ENCODE measurements around the gene IPO5. TPM values are rescaled to one million over a fixed set of nuclear protein-coding genes. Genes with fewer than 3 reads are reported as not detected.

Gene IPO5
- total RNA-seq, 2 experiments from 2014 or later = 81.8 to 116 TPM

DNA sequence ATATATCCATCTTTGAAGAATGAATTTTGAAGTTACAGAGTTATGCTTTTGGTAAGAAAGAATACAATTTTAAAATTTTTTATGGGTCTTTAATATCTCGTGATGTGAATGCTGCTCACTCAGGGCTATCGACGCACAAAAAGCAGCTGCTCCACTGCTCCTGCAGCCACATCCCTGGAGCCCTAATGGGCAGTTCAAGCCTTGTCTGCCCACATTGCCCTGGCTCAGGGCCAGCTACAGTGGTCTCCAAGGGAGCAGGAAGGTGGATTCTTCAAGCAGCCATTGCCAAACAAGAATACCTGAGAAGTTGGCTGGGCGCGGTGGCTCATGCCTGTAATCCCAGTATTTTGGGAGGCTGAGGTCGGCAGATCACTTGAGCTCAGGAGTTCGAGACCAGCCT lies 85.8 kb downstream of the IPO5 start:
- H3K27ac ChIP-seq (ENCODE audit: low read depth, low read length, poor library complexity, severe bottlenecking) = no peak overlapping the region
- intact Hi-C loops (cut with micrococcal nuclease; ENCODE audit: unreplicated experiment) = no loop called here
- ChIA-PET CTCF (ENCODE audit: unreplicated experiment) (no interaction called here), POLR2A (interaction anchor here (0.7 kb wide), 2 partner anchors 266 to 712 kb away, joined by 3 to 4 read pairs; no protein-coding TSS in a partner anchor)
- DNase-seq (ENCODE audit: low spot score) = no peak
- TF ChIP-seq, protein P1, sequence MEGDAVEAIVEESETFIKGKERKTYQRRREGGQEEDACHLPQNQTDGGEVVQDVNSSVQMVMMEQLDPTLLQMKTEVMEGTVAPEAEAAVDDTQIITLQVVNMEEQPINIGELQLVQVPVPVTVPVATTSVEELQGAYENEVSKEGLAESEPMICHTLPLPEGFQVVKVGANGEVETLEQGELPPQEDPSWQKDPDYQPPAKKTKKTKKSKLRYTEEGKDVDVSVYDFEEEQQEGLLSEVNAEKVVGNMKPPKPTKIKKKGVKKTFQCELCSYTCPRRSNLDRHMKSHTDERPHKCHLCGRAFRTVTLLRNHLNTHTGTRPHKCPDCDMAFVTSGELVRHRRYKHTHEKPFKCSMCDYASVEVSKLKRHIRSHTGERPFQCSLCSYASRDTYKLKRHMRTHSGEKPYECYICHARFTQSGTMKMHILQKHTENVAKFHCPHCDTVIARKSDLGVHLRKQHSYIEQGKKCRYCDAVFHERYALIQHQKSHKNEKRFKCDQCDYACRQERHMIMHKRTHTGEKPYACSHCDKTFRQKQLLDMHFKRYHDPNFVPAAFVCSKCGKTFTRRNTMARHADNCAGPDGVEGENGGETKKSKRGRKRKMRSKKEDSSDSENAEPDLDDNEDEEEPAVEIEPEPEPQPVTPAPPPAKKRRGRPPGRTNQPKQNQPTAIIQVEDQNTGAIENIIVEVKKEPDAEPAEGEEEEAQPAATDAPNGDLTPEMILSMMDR (conservative IDR thresholded peaks at IDR 0.05; ENCODE audit: low read length) = no peak
- TF ChIP-seq EZH2phosphoT487 (IDR thresholded peaks at IDR 0.05; ENCODE audit: borderline replicate concordance, low read depth, low read length) = no peak
- H3K4me3 ChIP-seq (ENCODE audit: low read depth, low read length, poor library complexity, severe bottlenecking) = no peak overlapping the region
- H3K4me1 ChIP-seq (ENCODE audit: insufficient read depth, low read length, poor library complexity, severe bottlenecking) = no peaks in the 10 kb centered on the region
- H4K20me1 ChIP-seq (ENCODE audit: insufficient read depth, low read length) = no peaks in the 10 kb centered on the region
- no TSS peak for BruUV-seq (replicated peaks)
- no peaks in the 10 kb centered on the region for H3K9me2 ChIP-seq (ENCODE audit: insufficient read depth, low read length)
- no peaks in the 10 kb centered on the region for H3K9me3 ChIP-seq (ENCODE audit: low read length)
- H3K79me2 ChIP-seq (ENCODE audit: insufficient read depth, low read depth, low read length) = no peaks in the 10 kb centered on the region
- H3K36me3 ChIP-seq (ENCODE audit: insufficient read depth, low read length) = no peaks in the 10 kb centered on the region
- H2AFZ ChIP-seq (ENCODE audit: low read length) = no peak overlapping the region
- H3K4me2 ChIP-seq (ENCODE audit: low read length) = no peak overlapping the region

DNA sequence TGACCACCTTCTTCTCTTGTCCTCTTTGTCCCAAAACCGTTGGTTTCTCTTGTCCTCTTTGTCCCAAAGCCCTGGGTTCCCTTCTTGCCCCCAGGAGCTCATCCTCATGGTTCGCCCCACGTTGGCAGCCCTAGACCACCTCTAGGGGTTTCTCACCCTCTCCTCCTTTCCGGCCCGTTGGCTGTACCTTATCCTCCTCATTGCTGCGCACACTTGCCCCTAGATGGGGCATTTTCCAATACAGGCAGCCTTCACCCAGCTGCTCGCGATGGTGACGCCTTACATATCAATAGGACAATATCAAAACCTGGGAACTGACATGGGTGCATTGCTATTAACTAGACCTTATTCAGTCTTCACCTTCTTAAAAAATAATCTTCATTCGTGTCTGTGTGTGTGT lies 86.5 kb downstream of the IPO5 start:
- H3K9me3 ChIP-seq (ENCODE audit: low read length) = no peaks in the 10 kb centered on the region
- no peak overlapping the region for H3K4me3 ChIP-seq (ENCODE audit: low read depth, low read length, poor library complexity, severe bottlenecking)
- H3K4me2 ChIP-seq (ENCODE audit: low read length) = no peak overlapping the region
- H3K36me3 ChIP-seq (ENCODE audit: insufficient read depth, low read length) = no peaks in the 10 kb centered on the region
- H3K4me1 ChIP-seq (ENCODE audit: insufficient read depth, low read length, poor library complexity, severe bottlenecking) = no peaks in the 10 kb centered on the region
- no peaks in the 10 kb centered on the region for H3K9me2 ChIP-seq (ENCODE audit: insufficient read depth, low read length)
- no peak for DNase-seq (ENCODE audit: low spot score)
- no peak for TF ChIP-seq EZH2phosphoT487 (IDR thresholded peaks at IDR 0.05; ENCODE audit: borderline replicate concordance, low read depth, low read length)
- TF ChIP-seq, protein P1 (conservative IDR thresholded peaks at IDR 0.05; ENCODE audit: low read length) = no peak
- no peak overlapping the region for H2AFZ ChIP-seq (ENCODE audit: low read length)
- H3K79me2 ChIP-seq (ENCODE audit: insufficient read depth, low read depth, low read length) = no peaks in the 10 kb centered on the region
- ChIA-PET POLR2A (no interaction called here), CTCF (ENCODE audit: unreplicated experiment) (no interaction called here)
- H3K27ac ChIP-seq (ENCODE audit: low read depth, low read length, poor library complexity, severe bottlenecking) = no peak overlapping the region
- no TSS peak for BruUV-seq (replicated peaks)
- intact Hi-C loops (cut with micrococcal nuclease; ENCODE audit: unreplicated experiment) = no loop called here
- no peaks in the 10 kb centered on the region for H4K20me1 ChIP-seq (ENCODE audit: insufficient read depth, low read length)

DNA sequence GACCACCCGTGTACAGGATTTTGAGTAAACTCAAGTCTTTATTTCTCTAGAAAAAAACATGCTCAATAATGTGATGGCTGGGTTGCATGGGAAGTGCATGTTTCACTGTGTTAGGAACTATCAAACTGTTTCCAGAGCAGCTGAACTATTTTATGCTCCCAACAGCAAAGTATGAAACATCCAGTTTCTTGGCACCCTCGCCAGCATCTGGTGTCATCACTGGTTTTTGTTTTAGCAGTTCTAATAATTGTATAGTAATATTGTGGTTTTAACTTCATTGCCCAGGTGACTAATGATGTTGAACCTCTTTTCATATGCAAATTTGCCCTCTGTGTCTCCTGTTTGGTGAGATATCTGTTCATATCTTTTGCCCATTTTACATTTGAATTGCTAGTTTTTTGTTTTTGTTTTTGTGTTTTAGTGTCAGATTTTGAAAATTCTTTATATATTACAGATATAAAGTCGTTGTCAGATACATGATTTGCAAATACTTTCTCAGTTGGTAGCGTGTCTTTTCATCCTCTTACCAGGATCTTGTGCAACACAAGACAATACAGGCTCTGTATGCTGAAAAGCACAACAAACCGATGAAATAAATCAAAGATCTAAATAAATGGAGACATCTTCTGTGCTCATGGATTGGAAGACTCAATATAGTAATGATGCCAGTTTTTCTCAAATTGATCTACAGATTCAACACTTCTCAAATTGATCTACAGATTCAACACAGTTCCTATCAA lies 87.8 kb downstream of the IPO5 start:
- Histone ChIP-seq H3K4me2 (ENCODE audit: low read length) (no peak overlapping the region), H2AFZ (ENCODE audit: low read length) (no peak overlapping the region), H3K9me3 (ENCODE audit: low read length) (no peaks in the 10 kb centered on the region), H3K79me2 (ENCODE audit: insufficient read depth, low read depth, low read length) (no peaks in the 10 kb centered on the region), H3K9me2 (ENCODE audit: insufficient read depth, low read length) (no peaks in the 10 kb centered on the region), H3K4me3 (ENCODE audit: low read depth, low read length, poor library complexity, severe bottlenecking) (no peak overlapping the region), H4K20me1 (ENCODE audit: insufficient read depth, low read length) (no peaks in the 10 kb centered on the region), H3K27ac (ENCODE audit: low read depth, low read length, poor library complexity, severe bottlenecking) (no peak overlapping the region), H3K36me3 (ENCODE audit: insufficient read depth, low read length) (no peaks in the 10 kb centered on the region), H3K4me1 (ENCODE audit: insufficient read depth, low read length, poor library complexity, severe bottlenecking) (no peaks in the 10 kb centered on the region)
- TF ChIP-seq, protein P1 (conservative IDR thresholded peaks at IDR 0.05; ENCODE audit: low read length) = no peak
- no peak for TF ChIP-seq EZH2phosphoT487 (IDR thresholded peaks at IDR 0.05; ENCODE audit: borderline replicate concordance, low read depth, low read length)
- no peak for DNase-seq (ENCODE audit: low spot score)
- no TSS peak for BruUV-seq (replicated peaks)
- CTCF ChIA-PET (ENCODE audit: unreplicated experiment) = no interaction called here
- POLR2A ChIA-PET = no interaction called here
- intact Hi-C loops (cut with micrococcal nuclease; ENCODE audit: unreplicated experiment) = no loop called here
